OCI-LY7 (cell line): ENCODE data around the gene PDHX.

Experiments
- CTCF ChIP-seq: fragments of 200-600 bp; sonication (generic); conservative IDR thresholded peaks from 2 replicates; pipeline ENCODE4 v1.5.1; 2014; ENCODE audit warnings: mild to moderate bottlenecking, antibody characterized with exemption, low read length, moderate library complexity, mixed read lengths
- EZH2phosphoT487 ChIP-seq: fragments of 200-600 bp; sonication (generic); IDR thresholded peaks from 2 replicates; pipeline ENCODE4 v1.6.1; 2018; ENCODE audit warnings: low read depth, borderline replicate concordance, mild to moderate bottlenecking, mixed run types, antibody characterized with exemption, low read length, moderate library complexity, mixed read lengths

GRCh38 chr11:35043936-35044335 lies 127.5 kb downstream of the PDHX start:
- TF ChIP-seq CTCF, result no peak
- no peak for TF ChIP-seq EZH2phosphoT487
